Osteoblast (primary cell): ENCODE results near the gene FAM241B. TPM values are rescaled to one million over a fixed set of nuclear protein-coding genes. Genes with fewer than 3 reads are reported as not detected.

Source experiments
- DNase-seq: peaks from one replicate; pipeline ENCODE4 v3.0.0; 2011; ENCODE audit warnings: low spot score, mixed read lengths; ENCODE audit not compliant: insufficient read length; ENCODE audit errors: missing footprints
- H2AFZ ChIP-seq: 2 replicates; pipeline ENCODE4 v1.6.0; 2011; ENCODE audit warnings: mild to moderate bottlenecking, low read length
- H3K27ac ChIP-seq: 2 replicates; pipeline ENCODE4 v1.5.1; 2011; ENCODE audit warnings: mild to moderate bottlenecking, low read depth, low read length, moderate library complexity
- H3K27me3 ChIP-seq: 2 replicates; pipeline ENCODE4 v1.6.0; 2012; ENCODE audit warnings: mild to moderate bottlenecking, control low read depth, inconsistent platforms, low read length, moderate library complexity; ENCODE audit not compliant: insufficient read depth
- H3K36me3 ChIP-seq: 2 replicates; pipeline ENCODE4 v1.5.1; 2011; ENCODE audit warnings: mild to moderate bottlenecking, low read length, control low read depth, moderate library complexity; ENCODE audit not compliant: insufficient read depth
- H3K4me1 ChIP-seq: 2 replicates; pipeline ENCODE4 v1.5.1; 2011; ENCODE audit warnings: mild to moderate bottlenecking, low read length, control low read depth, moderate library complexity; ENCODE audit not compliant: insufficient read depth
- H3K4me2 ChIP-seq: 2 replicates; pipeline ENCODE4 v1.6.0; 2011; ENCODE audit warnings: mild to moderate bottlenecking, low read length; ENCODE audit not compliant: insufficient read depth
- H3K4me3 ChIP-seq: fragments of 200-600 bp; sonication (generic); 3 replicates; pipeline ENCODE4 v1.5.1; 2012; ENCODE audit warnings: mild to moderate bottlenecking, low read length, inconsistent platforms; ENCODE audit not compliant: insufficient read depth
- H3K79me2 ChIP-seq: 2 replicates; pipeline ENCODE4 v1.6.0; 2012; ENCODE audit warnings: mild to moderate bottlenecking, low read length, control low read depth, inconsistent platforms; ENCODE audit not compliant: insufficient read depth
- H3K9me3 ChIP-seq: 2 replicates; pipeline ENCODE4 v1.5.1; 2011; ENCODE audit warnings: low read depth, low read length, control low read depth
- H4K20me1 ChIP-seq: 2 replicates; pipeline ENCODE4 v1.6.0; 2012; ENCODE audit warnings: mild to moderate bottlenecking, low read length, control low read depth; ENCODE audit not compliant: insufficient read depth
- total RNA-seq: library from RNA; depleted of rRNA; stranded (reverse); fragments of >200 nt; gene quantifications from 2 replicates; pipeline ENCODE4 v1.2.3, GENCODE V29; 2012
- TF ChIP-seq, protein P1 (sequence below): IDR thresholded peaks from 2 replicates; pipeline ENCODE4 v1.5.1; 2011; ENCODE audit warnings: mild to moderate bottlenecking, low read depth, low read length, moderate library complexity; ENCODE audit errors: extremely low read depth

Gene FAM241B
- total RNA-seq, 1 donor = 0.36 TPM

DNA sequence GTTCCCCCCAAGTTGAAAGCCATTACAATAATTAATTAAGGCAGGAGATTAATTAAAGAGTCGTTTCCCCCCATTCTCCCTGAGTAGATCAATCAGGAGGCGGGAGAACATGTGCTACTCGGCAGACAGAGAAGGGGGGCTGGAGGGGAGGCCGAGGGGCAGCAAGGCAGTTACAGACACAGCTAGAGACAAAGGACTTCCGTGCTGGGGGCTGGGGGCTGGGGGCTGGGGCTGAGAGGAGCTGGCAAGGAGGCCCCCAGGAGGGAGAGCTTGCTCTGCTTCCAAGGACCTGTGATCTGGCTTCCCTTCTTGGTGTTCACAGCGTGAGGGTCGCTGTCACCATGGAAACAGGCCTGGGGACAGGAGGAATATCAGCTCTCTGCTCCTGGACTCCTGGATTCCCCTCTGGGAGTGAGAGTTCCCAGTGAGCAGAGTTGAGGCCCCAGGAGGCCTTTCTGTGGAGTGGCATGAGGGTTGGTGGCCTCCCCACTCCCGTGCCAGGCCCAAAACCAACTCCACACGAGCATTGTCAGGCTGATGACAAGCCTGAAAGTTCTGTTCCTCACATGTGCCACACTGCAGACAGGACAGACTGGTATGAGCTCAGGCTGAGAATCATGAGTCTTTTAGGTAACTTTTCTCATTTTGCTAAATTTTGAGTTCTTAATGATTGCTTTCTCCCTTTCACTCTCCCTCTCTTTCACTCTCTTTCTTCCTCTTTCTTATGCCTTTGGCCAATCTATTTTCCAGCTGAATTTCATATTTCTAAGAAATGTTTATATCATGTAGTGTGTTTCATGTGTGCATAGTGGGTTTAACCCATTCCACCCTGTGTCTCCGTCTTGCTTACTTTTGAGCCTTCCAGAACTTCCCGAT lies 16.4 kb downstream of the FAM241B start:
- Histone ChIP-seq H3K4me3 (no peak overlapping the region), H4K20me1 (peaks cover 3% of the 10 kb centered on the region), H3K4me2 (no peak overlapping the region), H3K4me1 (no peaks in the 10 kb centered on the region), H3K27ac (no peak overlapping the region), H3K36me3 (no peaks in the 10 kb centered on the region), H3K79me2 (no peaks in the 10 kb centered on the region), H2AFZ (no peak overlapping the region), H3K27me3 (peaks cover 27% of the 10 kb centered on the region), H3K9me3 (no peaks in the 10 kb centered on the region)
- peak; percentile 61 for DNase-seq
- TF ChIP-seq, protein P1, sequence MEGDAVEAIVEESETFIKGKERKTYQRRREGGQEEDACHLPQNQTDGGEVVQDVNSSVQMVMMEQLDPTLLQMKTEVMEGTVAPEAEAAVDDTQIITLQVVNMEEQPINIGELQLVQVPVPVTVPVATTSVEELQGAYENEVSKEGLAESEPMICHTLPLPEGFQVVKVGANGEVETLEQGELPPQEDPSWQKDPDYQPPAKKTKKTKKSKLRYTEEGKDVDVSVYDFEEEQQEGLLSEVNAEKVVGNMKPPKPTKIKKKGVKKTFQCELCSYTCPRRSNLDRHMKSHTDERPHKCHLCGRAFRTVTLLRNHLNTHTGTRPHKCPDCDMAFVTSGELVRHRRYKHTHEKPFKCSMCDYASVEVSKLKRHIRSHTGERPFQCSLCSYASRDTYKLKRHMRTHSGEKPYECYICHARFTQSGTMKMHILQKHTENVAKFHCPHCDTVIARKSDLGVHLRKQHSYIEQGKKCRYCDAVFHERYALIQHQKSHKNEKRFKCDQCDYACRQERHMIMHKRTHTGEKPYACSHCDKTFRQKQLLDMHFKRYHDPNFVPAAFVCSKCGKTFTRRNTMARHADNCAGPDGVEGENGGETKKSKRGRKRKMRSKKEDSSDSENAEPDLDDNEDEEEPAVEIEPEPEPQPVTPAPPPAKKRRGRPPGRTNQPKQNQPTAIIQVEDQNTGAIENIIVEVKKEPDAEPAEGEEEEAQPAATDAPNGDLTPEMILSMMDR = no peak

DNA sequence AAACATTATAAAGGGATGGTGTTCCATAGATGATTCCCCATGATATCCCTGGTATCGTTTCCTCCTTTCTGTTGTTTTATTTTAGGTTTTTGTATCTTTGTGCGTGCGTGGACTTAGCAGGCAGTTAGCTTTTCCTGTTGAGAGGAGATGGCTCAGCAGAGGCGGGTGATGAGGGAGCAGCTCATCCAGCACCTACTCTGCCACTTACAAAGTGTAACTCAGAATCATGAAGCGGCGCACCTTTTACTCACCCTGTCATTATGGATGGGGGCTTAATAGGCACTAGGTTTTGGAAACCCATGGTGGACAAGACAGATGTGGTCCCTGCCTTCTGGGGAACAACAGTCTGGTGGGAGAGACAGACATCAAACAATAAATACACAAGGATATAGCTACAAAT lies 17.1 kb downstream of the FAM241B start:
- H3K36me3 ChIP-seq = no peaks in the 10 kb centered on the region
- no peaks in the 10 kb centered on the region for H3K79me2 ChIP-seq
- H3K9me3 ChIP-seq = no peaks in the 10 kb centered on the region
- H2AFZ ChIP-seq = no peak overlapping the region
- peaks cover 29% of the 10 kb centered on the region for H3K27me3 ChIP-seq
- TF ChIP-seq, protein P1 = no peak
- H3K4me1 ChIP-seq = no peaks in the 10 kb centered on the region
- peaks cover 3% of the 10 kb centered on the region for H4K20me1 ChIP-seq
- no peak overlapping the region for H3K4me2 ChIP-seq
- H3K4me3 ChIP-seq = no peak overlapping the region
- H3K27ac ChIP-seq = no peak overlapping the region
- peak; percentile 50 for DNase-seq

DNA sequence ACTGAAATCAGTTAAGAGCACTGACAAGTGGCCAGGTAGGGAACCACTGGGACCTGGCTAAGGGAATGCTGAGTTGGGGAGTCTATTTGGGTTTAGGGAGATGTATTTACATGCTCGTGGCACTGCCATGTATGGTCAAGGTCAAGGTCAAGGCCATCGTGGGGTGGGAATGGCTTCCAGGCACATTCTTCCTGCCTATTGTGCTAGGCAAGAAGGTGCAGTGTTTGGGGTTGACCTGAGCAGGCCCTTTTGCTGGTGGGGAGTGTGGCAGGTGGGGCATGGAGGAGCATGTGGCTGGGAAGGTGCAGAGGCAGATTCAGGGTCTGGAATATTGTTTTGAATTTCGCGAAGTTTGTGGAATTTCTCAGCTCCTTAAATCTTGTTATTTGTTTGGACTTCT lies 17.8 kb downstream of the FAM241B start:
- Histone ChIP-seq H3K27ac (no peak overlapping the region), H3K4me2 (no peak overlapping the region), H3K27me3 (peaks cover 27% of the 10 kb centered on the region), H3K4me1 (no peaks in the 10 kb centered on the region), H4K20me1 (peaks cover 3% of the 10 kb centered on the region), H3K9me3 (no peaks in the 10 kb centered on the region), H2AFZ (no peak overlapping the region), H3K79me2 (no peaks in the 10 kb centered on the region), H3K4me3 (no peak overlapping the region), H3K36me3 (no peaks in the 10 kb centered on the region)
- TF ChIP-seq, protein P1 = no peak
- DNase-seq = peak; percentile 35

DNA sequence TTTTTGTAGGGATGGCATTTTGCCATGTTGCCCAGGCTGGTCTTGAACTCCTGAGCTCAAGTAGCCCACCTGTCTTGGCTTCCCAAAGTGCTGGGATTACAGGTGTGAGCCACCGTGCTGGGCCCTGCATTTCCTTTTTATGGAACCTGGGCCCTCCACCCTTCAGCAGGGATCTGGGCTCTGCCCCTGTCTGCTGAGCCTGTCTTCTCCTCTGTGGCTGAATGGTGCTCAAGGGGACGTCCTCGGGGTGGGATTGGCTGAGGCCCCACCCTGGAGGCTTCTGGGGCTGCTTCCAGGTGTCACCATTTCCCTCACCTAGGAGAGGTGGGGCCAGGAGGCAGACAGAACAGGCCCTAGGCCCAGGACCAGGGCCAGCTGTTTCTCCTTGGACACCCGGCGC lies 18.4 kb downstream of the FAM241B start:
- TF ChIP-seq, protein P1 = no peak
- Histone ChIP-seq H3K4me1 (no peaks in the 10 kb centered on the region), H2AFZ (no peak overlapping the region), H3K79me2 (no peaks in the 10 kb centered on the region), H3K4me2 (no peak overlapping the region), H3K27ac (no peak overlapping the region), H3K4me3 (no peak overlapping the region), H3K36me3 (no peaks in the 10 kb centered on the region), H3K9me3 (no peaks in the 10 kb centered on the region), H3K27me3 (peaks cover 26% of the 10 kb centered on the region), H4K20me1 (peaks cover 3% of the 10 kb centered on the region)
- DNase-seq = no peak
